OCI-LY7 (cell line): ENCODE data around the gene HDGFL3. TPM values are rescaled to one million over a fixed set of nuclear protein-coding genes. Genes with fewer than 3 reads are reported as not detected.

Experiments used
- BruUV-seq: library from RNA; stranded (reverse); fragments of 400-500 nt; replicated peaks from 2 replicates; lab custom pipeline; 2021; lab: Mats Ljungman, UMichigan
- CTCF ChIA-PET: fragments of 300-600 bp; sonication (Branson Sonifier 250); formaldehyde crosslinking; loops from one replicate; lab custom pipeline; 2022; ENCODE audit warnings: antibody characterized with exemption; ENCODE audit not compliant: unreplicated experiment; lab: Charles Lee
- POLR2A ChIA-PET: fragments of 300-600 bp; sonication (Branson Sonifier 250); formaldehyde crosslinking; loops from one replicate; lab custom pipeline; 2022; ENCODE audit warnings: antibody characterized with exemption; lab: Charles Lee
- DNase-seq: peaks from one replicate; pipeline ENCODE4 v3.0.0-alpha.2; 2015; ENCODE audit warnings: low spot score
- H2AFZ ChIP-seq: fragments of 200-600 bp; sonication (generic), shearing (Covaris generic); 2 replicates; pipeline ENCODE4 v1.6.1; 2014; ENCODE audit warnings: mild to moderate bottlenecking, antibody characterized with exemption, low read length, moderate library complexity
- H3K27ac ChIP-seq: fragments of 200-600 bp; sonication (generic); 2 replicates; pipeline ENCODE4 v1.5.1; 2014; ENCODE audit warnings: mixed run types, low read depth, mild to moderate bottlenecking, moderate library complexity, low read length, inconsistent platforms; ENCODE audit not compliant: poor library complexity, severe bottlenecking
- H3K36me3 ChIP-seq: fragments of 200-600 bp; sonication (generic); 2 replicates; pipeline ENCODE4 v1.6.1; 2014; ENCODE audit warnings: mild to moderate bottlenecking, antibody characterized with exemption, low read length, moderate library complexity, mixed read lengths; ENCODE audit not compliant: insufficient read depth
- H3K4me1 ChIP-seq: fragments of 200-600 bp; sonication (generic); 2 replicates; pipeline ENCODE4 v1.5.1; 2014; ENCODE audit warnings: mild to moderate bottlenecking, low read length; ENCODE audit not compliant: insufficient read depth, poor library complexity, severe bottlenecking
- H3K4me2 ChIP-seq: fragments of 200-600 bp; sonication (generic); 2 replicates; pipeline ENCODE4 v1.6.1; 2014; ENCODE audit warnings: mild to moderate bottlenecking, low read length
- H3K4me3 ChIP-seq: fragments of 200-600 bp; sonication (generic); 2 replicates; pipeline ENCODE4 v1.5.1; 2014; ENCODE audit warnings: mild to moderate bottlenecking, low read depth, low read length; ENCODE audit not compliant: poor library complexity, severe bottlenecking
- H3K79me2 ChIP-seq: fragments of 200-600 bp; sonication (generic); 2 replicates; pipeline ENCODE4 v1.6.1; 2016; ENCODE audit warnings: low read depth, mild to moderate bottlenecking, low read length, moderate library complexity, mixed read lengths; ENCODE audit not compliant: insufficient read depth
- H3K9me2 ChIP-seq: fragments of 200-600 bp; sonication (generic); 2 replicates; pipeline ENCODE4 v1.6.1; 2016; ENCODE audit warnings: mild to moderate bottlenecking, low read length, mixed read lengths; ENCODE audit not compliant: insufficient read depth
- H3K9me3 ChIP-seq: fragments of 200-600 bp; sonication (generic); 2 replicates; pipeline ENCODE4 v1.6.1; 2014; ENCODE audit warnings: mild to moderate bottlenecking, mixed run types, low read length, mixed read lengths
- H4K20me1 ChIP-seq: fragments of 200-600 bp; sonication (generic); 2 replicates; pipeline ENCODE4 v1.6.1; 2014; ENCODE audit warnings: mild to moderate bottlenecking, antibody characterized with exemption, low read length, moderate library complexity, mixed read lengths; ENCODE audit not compliant: insufficient read depth
- CTCF ChIP-seq: fragments of 200-600 bp; sonication (generic); conservative IDR thresholded peaks from 2 replicates; pipeline ENCODE4 v1.5.1; 2014; ENCODE audit warnings: mild to moderate bottlenecking, antibody characterized with exemption, low read length, moderate library complexity, mixed read lengths
- EZH2phosphoT487 ChIP-seq: fragments of 200-600 bp; sonication (generic); IDR thresholded peaks from 2 replicates; pipeline ENCODE4 v1.6.1; 2018; ENCODE audit warnings: low read depth, borderline replicate concordance, mild to moderate bottlenecking, mixed run types, antibody characterized with exemption, low read length, moderate library complexity, mixed read lengths
- intact Hi-C: fragments of 100-400 bp; cut with micrococcal nuclease; formaldehyde crosslinking; loops from one replicate; pipeline ENCODE4 v1.10.0; 2022; ENCODE audit not compliant: unreplicated experiment
- total RNA-seq, 2 experiments: library from RNA; depleted of rRNA in 1 of 2; stranded (reverse); fragments of >200 nt in 1 of 2; shearing (Covaris generic) in 1 of 2; gene quantifications; 2 replicates each; pipeline ENCODE4 v1.2.3, GENCODE V29; 2014 to 2022

Gene HDGFL3
- total RNA-seq, 2 experiments from 2014 or later, result 29.3 to 74.4 TPM

DNA sequence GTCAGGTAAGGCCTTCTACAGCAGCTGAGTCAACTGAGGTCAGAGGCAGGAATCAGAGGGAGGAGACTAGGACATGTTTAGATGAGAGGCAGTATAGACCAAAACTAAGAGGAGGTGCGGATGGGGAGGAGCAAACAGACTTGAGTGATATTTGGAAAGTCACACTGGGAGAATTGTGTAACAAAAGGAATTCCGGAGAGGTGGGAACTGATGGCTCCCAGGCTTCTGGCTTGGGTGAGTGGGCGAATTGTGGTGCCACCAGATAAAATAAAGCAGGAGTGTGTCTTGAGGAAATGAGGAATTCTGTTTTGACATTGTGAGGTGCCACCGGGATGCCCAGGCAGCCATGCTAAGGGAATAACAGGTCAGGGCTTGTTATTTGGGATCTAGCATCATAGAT lies 103.5 kb downstream of the HDGFL3 start:
- no peaks in the 10 kb centered on the region for H4K20me1 ChIP-seq
- intact Hi-C loops, result no loop called here
- H3K9me2 ChIP-seq, result no peaks in the 10 kb centered on the region
- H3K4me3 ChIP-seq, result no peak overlapping the region
- ChIA-PET CTCF (no interaction called here), POLR2A (interaction anchor here (3.0 kb wide), 1 partner anchor 36 kb away, joined by 17 read pairs; the partner anchor contains the start of gene BTBD1)
- DNase-seq, result no peak
- no peaks in the 10 kb centered on the region for H3K9me3 ChIP-seq
- no TSS peak for BruUV-seq
- H3K79me2 ChIP-seq, result no peaks in the 10 kb centered on the region
- TF ChIP-seq EZH2phosphoT487 (no peak), CTCF (no peak)
- H3K4me2 ChIP-seq, result no peak overlapping the region
- H3K4me1 ChIP-seq, result peaks cover 19% of the 10 kb centered on the region
- no peaks in the 10 kb centered on the region for H3K36me3 ChIP-seq
- H3K27ac ChIP-seq, result no peak overlapping the region
- H2AFZ ChIP-seq, result no peak overlapping the region

DNA sequence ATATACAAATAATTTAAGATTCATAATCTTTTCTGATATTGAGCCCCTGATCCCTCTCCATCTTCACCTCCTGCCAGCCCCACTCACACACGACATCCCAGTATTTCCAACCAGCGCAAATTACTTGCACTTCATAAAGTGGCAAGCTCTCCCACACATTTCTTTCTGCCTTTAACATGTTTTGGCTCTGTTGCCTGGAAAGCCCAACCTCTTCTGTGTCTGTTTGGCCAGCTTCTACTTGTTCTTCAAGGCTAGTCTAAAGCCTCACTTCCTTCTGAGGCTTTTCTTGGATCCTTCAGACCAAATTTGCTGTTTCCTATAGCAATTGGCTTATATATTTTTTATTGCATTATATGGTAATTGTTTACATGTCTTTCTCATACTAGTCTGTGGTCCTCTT lies 105.3 kb downstream of the HDGFL3 start:
- Histone ChIP-seq H3K9me3 (peaks cover 5% of the 10 kb centered on the region; the same call in 1 of the 2 replicates), H3K36me3 (no peaks in the 10 kb centered on the region), H3K79me2 (no peaks in the 10 kb centered on the region), H2AFZ (no peak overlapping the region), H3K4me3 (no peak overlapping the region), H3K27ac (no peak overlapping the region), H3K9me2 (no peaks in the 10 kb centered on the region), H4K20me1 (no peaks in the 10 kb centered on the region), H3K4me2 (no peak overlapping the region), H3K4me1 (peaks cover 10% of the 10 kb centered on the region)
- CTCF ChIA-PET, result no interaction called here
- POLR2A ChIA-PET, result no interaction called here
- intact Hi-C loops, result no loop called here
- no TSS peak for BruUV-seq
- DNase-seq, result no peak
- TF ChIP-seq EZH2phosphoT487, result no peak
- no peak for TF ChIP-seq CTCF

- no peak for DNase-seq
- ChIA-PET CTCF (no interaction called here), POLR2A (interaction anchor here (0.7 kb wide), 1 partner anchor 30 kb away, joined by 3 read pairs; no protein-coding TSS in a partner anchor)
- H3K27ac ChIP-seq, result no peak overlapping the region
- H3K9me3 ChIP-seq, result peaks cover 5% of the 10 kb centered on the region; the same call in 1 of the 2 replicates
- H3K4me3 ChIP-seq, result no peak overlapping the region
- H3K36me3 ChIP-seq, result no peaks in the 10 kb centered on the region
- H3K4me2 ChIP-seq, result no peak overlapping the region
- peaks cover 5% of the 10 kb centered on the region for H3K4me1 ChIP-seq
- TF ChIP-seq EZH2phosphoT487 (no peak), CTCF (no peak)
- no peaks in the 10 kb centered on the region for H3K9me2 ChIP-seq
- H4K20me1 ChIP-seq, result no peaks in the 10 kb centered on the region
- BruUV-seq, result no TSS peak
- H2AFZ ChIP-seq, result no peak overlapping the region
- intact Hi-C loops, result no loop called here
- no peaks in the 10 kb centered on the region for H3K79me2 ChIP-seq
Observed at GRCh38 chr15:83100097-83100646, 107.5 kb downstream of the HDGFL3 start.
